CD4-positive, alpha-beta T cell treated with Interleukin-10 for 1 hour (primary cell): ENCODE results near the gene MGAT5.

Experiments
- DNase-seq: peaks from one replicate; pipeline ENCODE4 v3.0.0-alpha.2; 2020

MGAT5 gene

DNA sequence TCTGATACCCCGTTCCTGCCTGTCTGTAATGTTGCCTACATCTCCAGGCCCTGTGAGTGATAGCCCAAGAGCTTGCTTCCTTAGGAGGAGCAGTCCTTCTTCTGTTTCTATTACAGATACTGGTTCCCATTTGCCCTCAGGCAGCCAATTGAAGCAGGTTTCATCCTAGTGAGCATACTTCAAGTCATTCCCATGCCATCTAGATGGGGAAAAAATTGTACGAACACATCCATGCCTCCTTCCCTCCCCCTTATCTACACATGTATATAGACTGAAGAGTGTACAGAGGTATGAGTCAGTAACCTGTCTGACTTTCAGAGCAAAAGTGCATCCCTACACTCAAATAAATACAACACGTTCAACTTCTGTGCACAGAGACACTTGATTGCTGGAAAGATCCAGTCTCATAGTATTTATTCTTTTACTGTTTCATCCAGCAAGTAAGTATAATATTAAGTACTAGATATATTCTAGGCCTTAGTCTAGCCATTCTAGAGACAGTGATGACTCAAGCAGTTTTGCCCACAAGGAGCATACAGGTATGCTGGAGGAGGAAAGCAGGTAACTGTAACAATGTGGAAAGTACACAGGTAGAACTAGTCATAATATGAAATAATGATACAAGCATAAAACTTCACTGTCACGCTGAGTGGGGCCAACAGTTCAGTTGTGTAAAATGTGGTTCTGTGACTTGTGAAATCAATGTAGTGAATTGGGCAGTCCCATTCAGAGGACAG lies 153.4 kb downstream of the MGAT5 start:
- no peak for DNase-seq

DNA sequence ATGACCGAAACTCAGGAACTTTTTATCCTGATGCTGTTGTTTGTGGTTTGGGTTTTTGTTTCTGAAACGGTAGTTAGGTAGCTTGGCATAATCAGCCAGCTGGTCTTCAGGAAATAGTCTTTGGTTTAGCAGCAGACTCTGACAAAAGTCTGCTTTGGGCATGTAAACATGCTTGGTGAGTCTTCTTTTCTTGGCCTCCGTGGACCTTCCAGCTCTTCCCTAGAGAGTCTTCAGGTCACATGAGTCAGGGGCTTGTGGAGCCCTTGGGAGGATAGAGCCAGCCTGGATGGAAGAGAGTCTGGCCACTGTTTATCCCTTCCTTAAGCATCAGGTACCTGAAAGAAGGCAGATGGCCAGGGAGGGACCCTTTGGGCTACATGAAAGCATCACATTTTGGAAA lies 154.5 kb downstream of the MGAT5 start:
- no peak for DNase-seq

- DNase-seq, result no peak
These were observed 154.9 kb downstream of the MGAT5 start for GRCh38 chr2:134408791-134409190.

DNA sequence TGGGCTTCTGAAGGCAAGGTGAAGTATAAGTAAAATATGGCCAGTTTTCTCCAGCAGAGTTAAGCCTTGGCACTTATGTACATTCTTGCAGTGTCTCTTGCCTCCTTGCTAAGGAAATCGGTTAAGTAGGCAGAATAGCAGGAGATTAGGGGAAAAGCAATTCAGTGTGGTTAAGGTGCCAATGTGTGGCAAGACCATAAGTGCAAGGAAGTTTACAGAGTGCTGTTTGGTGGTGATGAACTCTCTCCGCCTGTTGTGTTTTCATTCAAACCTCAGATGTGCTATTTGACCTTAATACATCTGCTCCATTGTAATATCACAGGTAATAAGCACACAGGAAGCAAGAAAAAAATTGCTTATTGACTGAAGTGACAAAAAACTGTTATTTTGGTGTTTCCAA lies 156.1 kb downstream of the MGAT5 start:
- peak; percentile 13 for DNase-seq

DNA sequence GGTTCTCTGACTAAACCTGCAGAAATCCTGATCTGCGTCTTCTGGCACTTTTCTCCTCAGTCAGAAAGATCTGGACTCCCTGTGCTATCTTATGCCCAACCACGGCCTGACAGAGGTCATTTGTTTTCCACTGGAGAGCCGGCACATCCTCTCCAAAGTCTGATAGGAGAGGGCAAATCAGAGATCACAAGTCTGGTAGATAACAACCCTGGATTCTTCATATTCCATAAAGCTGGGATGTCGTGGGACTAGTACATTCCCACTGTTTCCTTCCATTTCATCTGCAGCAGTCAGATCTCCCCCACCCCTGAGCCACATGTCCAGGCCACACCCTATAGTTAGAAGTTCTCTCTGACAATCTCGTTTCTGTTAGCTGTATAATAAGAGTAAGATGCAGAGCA lies 157.0 kb downstream of the MGAT5 start:
- no peak for DNase-seq

GRCh38 chr2:134411279-134411827 lies 157.5 kb downstream of the MGAT5 start:
- DNase-seq, result no peak

DNA sequence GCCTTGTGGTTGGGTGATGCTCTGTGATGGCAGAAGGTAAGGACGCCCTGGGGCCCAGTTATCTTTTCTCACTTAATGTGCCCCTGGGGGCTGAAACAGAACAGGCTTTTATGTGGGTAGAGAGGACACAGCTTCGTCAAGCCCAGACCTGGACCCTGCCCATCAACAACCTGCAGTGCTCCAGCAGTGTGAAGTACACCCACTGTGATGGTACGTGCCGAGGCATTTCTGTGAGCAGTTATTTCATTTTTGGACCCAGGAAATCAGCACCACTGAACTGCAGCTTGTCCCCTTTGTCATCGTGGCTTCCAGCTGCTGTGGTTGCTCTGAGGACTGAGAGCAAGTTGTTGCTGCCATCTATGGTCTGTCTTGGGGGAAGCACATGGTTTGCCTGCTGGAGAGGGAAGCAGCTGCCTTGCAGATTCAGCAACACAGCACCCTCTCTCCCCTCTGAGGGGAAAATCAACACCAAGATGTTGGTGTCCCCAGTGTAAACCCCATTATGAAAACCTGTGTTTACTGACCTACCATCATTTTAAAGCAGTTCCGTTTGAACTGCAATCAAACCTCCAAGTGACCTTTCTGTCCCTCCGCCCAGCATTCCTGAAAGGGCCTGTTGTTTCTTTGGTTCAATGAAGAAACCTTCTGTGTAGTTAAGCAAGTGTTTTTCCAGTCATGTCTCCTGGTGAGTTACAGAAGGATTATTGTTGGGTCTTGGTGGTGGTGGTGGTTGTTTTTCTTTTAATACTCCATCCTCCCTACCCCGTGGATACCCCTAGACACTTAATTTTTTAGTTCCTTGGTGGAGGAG lies 158.2 kb downstream of the MGAT5 start:
- peak; percentile 80 for DNase-seq

DNA sequence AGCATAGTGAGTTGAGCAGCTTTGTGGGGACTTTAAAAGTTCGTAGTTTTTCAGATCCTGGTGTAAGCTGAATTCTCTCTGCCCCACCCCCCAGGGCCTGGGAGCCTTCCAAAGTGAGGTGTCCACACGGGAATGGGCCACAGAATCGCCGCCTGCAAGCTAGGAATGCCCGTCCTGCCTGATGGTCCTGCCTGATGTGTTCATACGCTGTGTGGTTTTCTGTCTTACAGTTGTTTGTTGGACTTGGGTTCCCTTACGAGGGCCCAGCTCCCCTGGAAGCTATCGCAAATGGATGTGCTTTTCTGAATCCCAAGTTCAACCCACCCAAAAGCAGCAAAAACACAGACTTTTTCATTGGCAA lies 158.7 kb downstream of the MGAT5 start:
- no peak for DNase-seq

GRCh38 chr2:134413430-134413829 lies 159.6 kb downstream of the MGAT5 start:
- DNase-seq, result no peak

DNA sequence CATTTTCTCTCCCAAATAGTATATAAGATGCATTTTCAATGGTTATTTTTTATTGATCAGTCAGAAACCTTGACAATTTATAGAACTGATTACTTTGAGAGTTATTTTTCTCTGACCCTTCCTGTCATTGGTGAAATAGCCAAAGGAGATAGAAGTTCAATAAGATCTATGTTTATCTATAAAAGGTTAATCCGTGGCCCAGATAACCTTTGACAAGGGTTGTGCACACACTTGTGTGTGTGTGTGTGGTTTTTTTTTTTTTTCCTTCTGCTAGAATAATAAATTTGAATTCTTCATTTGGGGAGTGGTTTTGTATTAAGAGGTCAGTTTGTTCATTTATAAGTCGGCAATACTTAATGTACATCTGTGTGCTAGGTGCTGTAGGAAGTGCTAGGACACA lies 160.0 kb downstream of the MGAT5 start:
- no peak for DNase-seq

DNA sequence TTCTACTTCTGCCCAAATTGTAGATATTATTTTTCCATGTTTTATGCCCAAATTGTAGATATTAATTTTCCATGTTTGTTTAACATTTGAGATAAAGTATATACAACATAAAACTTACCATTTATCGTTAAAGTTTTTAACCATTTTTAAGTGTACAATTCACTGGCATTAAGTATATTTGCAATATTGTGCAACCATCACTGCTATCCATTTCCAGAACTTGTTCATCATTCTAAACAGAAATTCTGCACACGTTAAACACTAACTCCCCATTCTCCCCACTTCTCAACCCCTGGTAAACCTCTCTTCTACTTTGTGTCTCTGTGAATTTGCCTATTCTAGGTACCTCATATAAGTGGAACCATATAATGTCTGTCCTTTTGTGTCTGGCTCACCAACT lies 162.1 kb downstream of the MGAT5 start:
- DNase-seq, result no peak

DNA sequence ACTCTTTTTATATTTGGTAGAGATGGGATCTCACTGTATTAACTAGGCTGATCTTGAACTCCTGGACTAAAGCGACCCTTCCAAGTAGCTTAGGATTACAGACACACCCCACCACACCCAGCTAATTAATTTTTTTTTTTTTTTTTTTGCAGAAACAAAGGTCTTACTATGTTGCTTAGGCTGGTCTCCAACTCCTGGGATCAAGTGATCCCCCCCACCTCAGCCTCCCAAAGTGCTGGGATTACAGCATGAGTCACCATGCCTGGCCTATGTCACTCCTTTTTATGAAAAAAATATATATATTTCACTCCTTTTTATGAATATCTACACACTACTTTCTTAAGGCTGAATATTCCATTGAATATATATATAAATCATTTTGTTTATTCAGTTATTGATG lies 162.8 kb downstream of the MGAT5 start:
- DNase-seq, result no peak

DNA sequence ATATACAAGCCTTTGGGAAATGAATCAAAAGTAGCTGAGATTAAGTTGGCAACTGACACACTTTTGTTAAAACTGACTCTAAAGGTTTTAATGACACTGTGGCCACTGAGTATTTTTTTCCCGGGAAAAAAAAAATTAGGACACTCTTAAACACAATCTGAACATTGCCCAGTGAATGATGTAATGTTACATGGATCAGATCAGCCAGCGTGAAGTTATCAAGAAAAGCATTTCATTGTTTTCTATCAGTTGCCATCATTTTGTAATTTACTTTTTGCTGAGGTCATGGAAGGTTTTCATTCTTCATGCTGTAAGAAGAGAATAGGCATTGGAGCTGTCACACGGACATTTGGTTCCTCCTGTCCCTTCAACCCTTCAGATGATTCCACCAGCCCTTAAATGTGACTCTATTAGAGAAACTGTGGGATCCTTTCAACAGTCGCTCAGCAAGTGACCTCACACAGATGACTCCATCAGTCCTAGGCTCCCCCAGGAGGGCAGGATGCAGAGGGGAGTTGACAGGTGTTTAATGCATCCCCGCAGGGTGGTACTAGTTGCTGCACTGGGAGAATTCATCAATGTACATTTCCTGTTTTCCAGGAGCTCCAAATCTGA lies 164.2 kb downstream of the MGAT5 start:
- no peak for DNase-seq

DNA sequence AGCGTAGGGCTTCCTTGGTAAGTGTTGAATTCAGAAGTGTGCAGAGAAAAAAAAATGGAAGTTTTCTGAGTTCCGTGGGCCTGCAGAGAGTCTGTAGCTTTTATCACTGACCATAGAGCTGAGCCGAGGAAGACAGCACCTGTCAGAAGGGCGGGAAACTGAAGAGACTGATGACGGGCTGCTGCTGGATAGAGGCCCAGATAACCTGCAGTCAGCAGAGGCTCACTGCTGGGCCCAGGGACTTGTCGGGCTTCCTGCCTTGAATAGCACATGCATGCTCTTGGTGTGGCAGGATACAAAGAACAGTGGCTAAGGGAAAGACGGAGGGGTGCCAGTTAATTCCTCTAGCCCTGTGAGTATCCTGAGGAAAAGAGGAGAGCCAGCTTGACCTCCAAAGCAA lies 166.4 kb downstream of the MGAT5 start:
- no peak for DNase-seq

DNA sequence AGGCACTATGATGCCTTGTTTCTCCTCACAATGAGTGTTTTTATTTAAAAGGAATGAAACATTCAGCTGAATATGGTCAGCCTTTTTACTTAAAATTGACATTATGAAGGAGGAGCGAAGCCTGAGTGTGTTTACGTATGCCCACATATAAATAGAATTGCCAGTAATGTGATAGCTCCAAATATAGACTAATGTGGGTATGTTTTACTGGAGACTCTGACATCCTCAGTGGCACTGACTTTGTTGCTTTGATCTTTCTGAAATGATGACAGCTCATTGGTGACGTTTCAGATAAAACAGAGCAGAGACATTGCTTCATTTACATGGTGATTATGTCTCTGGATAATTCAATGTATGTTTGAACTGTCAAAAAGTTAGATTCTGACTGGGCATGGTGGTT lies 167.0 kb downstream of the MGAT5 start:
- no peak for DNase-seq

DNA sequence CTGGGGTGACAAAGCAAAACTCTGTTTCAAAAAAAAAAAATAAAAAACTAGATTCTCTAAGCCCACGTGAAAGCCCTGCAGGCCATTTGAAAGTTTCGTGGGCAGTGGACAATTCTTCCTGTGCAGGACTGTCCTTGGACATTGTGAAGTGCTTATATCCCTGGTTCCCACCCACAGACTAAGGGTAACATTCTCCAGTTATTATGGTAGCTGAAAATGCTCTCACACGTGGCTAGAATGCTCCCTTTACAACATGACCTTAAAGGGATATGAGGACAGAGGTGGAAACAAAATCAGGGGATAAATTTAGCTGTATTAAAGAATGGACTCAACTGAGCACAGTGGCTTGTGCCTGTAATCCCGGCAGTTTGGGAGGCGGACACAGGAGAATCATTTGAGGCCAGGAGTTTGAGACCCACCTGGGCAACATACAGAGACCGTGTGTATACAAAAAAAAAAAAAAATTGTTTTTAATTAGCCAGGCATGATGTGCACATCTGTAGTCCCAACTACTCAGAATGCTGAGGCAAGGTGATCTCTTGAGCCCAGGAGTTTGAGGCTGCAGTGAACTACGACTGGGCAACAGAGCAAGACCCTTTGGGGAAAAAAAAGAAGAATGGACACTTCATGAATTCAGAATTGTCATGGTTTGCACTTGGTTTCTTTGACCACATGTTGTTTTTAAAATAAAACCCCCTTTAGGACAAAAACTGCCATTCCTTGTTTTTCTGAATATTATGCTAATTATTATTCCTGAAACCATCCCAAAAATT lies 167.9 kb downstream of the MGAT5 start:
- no peak for DNase-seq

DNA sequence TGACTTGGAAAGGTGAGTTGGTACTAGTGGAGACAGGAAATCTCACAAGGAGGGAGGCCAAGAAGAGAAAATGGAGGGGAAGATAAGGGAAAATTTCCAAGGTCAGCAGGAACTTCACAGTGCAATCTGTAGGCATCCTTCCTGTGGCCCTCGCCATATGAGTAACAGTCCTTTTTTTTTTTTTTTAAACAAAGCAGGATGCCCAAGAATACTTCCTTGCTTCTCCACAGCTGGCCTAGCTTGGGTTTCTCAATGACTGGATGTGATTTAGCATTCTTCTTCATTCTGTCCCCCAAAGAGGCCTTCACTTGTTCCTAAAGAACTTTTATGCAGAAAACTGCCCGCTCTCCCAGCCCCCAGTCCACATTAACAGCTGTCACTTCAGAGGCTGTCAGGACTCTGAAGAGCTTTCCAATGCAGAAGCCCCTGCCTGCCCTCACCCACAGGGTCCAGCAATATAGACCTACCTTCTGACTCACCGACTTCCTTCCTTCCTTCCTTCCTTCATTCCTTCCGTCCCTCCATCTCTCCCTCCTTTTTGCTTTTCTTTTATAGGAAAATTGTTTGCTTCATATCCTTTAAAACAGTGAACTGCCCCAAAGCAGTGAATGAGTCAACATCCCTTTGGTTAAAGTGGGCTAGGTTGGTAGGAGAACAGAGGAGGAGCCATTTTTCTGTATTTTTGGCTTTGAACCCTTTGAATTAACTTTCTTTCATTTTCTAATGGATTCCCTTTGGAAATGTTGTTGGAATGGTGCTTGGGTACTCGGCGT lies 172.0 kb downstream of the MGAT5 start:
- no peak for DNase-seq

GRCh38 chr2:134426721-134427120 lies 172.8 kb downstream of the MGAT5 start:
- no peak for DNase-seq

- no peak for DNase-seq
These were observed 176.0 kb downstream of the MGAT5 start for GRCh38 chr2:134429886-134430285.

- no peak for DNase-seq
These were observed 178.1 kb downstream of the MGAT5 start for GRCh38 chr2:134431838-134432434.

- DNase-seq, result no peak
These were observed 178.6 kb downstream of the MGAT5 start for GRCh38 chr2:134432435-134432883.

- no peak for DNase-seq
These were observed 179.6 kb downstream of the MGAT5 start for GRCh38 chr2:134433469-134433868.
